Measurements from ENCODE around the gene NEO1.

The NEO1 gene

GRCh38 chr15:73275862-73276261, 223.6 kb downstream of the NEO1 start:
- ATAC-seq: no peak
- TF ChIP-seq ZFP3 (CRISPR knock-in tag; IDR thresholded peaks at IDR 0.05): no peak
- no peak for TF ChIP-seq CSRNP3 (CRISPR knock-in tag; IDR thresholded peaks at IDR 0.05)
- TF ChIP-seq TOX (CRISPR knock-in tag; IDR thresholded peaks at IDR 0.05; ENCODE audit: borderline replicate concordance): no peak
- no peak for TF ChIP-seq TSHZ2 (CRISPR knock-in tag; IDR thresholded peaks at IDR 0.05)
- no peak for TF ChIP-seq SNAI2 (CRISPR knock-in tag; IDR thresholded peaks at IDR 0.05)
- no peak for TF ChIP-seq CSDC2 (CRISPR knock-in tag; IDR thresholded peaks at IDR 0.05)
- no peak for TF ChIP-seq ESRRG (CRISPR knock-in tag; IDR thresholded peaks at IDR 0.05)
- no peak for TF ChIP-seq OSR1 (CRISPR knock-in tag; IDR thresholded peaks at IDR 0.05)
- no peak for TF ChIP-seq GLIS3 (CRISPR knock-in tag; IDR thresholded peaks at IDR 0.05)
- TF ChIP-seq, protein P1, sequence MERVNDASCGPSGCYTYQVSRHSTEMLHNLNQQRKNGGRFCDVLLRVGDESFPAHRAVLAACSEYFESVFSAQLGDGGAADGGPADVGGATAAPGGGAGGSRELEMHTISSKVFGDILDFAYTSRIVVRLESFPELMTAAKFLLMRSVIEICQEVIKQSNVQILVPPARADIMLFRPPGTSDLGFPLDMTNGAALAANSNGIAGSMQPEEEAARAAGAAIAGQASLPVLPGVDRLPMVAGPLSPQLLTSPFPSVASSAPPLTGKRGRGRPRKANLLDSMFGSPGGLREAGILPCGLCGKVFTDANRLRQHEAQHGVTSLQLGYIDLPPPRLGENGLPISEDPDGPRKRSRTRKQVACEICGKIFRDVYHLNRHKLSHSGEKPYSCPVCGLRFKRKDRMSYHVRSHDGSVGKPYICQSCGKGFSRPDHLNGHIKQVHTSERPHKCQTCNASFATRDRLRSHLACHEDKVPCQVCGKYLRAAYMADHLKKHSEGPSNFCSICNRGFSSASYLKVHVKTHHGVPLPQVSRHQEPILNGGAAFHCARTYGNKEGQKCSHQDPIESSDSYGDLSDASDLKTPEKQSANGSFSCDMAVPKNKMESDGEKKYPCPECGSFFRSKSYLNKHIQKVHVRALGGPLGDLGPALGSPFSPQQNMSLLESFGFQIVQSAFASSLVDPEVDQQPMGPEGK (CRISPR knock-in tag; IDR thresholded peaks at IDR 0.05; ENCODE audit: borderline replicate concordance): no peak
- no peak for TF ChIP-seq RARB (CRISPR knock-in tag; IDR thresholded peaks at IDR 0.05)
- TF ChIP-seq TCF4 (CRISPR knock-in tag; IDR thresholded peaks at IDR 0.05; ENCODE audit: borderline replicate concordance): no peak
- no peak for TF ChIP-seq ZNF8 (CRISPR knock-in tag; IDR thresholded peaks at IDR 0.05)
- no peak for TF ChIP-seq BACH2 (CRISPR knock-in tag; IDR thresholded peaks at IDR 0.05; ENCODE audit: borderline replicate concordance)
- no peak for TF ChIP-seq ISL1 (CRISPR knock-in tag; IDR thresholded peaks at IDR 0.05)
- TF ChIP-seq ZNF70 (CRISPR knock-in tag; IDR thresholded peaks at IDR 0.05): no peak
- TF ChIP-seq, protein P2, sequence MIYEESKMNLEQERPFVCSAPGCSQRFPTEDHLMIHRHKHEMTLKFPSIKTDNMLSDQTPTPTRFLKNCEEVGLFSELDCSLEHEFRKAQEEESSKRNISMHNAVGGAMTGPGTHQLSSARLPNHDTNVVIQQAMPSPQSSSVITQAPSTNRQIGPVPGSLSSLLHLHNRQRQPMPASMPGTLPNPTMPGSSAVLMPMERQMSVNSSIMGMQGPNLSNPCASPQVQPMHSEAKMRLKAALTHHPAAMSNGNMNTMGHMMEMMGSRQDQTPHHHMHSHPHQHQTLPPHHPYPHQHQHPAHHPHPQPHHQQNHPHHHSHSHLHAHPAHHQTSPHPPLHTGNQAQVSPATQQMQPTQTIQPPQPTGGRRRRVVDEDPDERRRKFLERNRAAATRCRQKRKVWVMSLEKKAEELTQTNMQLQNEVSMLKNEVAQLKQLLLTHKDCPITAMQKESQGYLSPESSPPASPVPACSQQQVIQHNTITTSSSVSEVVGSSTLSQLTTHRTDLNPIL (CRISPR knock-in tag; IDR thresholded peaks at IDR 0.05; ENCODE audit: low read depth): no peak
- no peak for TF ChIP-seq ZNF565 (CRISPR knock-in tag; conservative IDR thresholded peaks at IDR 0.05; ENCODE audit: low read depth)
- no peak for TF ChIP-seq ZFP30 (CRISPR knock-in tag; IDR thresholded peaks at IDR 0.05)
- TF ChIP-seq, protein P3, sequence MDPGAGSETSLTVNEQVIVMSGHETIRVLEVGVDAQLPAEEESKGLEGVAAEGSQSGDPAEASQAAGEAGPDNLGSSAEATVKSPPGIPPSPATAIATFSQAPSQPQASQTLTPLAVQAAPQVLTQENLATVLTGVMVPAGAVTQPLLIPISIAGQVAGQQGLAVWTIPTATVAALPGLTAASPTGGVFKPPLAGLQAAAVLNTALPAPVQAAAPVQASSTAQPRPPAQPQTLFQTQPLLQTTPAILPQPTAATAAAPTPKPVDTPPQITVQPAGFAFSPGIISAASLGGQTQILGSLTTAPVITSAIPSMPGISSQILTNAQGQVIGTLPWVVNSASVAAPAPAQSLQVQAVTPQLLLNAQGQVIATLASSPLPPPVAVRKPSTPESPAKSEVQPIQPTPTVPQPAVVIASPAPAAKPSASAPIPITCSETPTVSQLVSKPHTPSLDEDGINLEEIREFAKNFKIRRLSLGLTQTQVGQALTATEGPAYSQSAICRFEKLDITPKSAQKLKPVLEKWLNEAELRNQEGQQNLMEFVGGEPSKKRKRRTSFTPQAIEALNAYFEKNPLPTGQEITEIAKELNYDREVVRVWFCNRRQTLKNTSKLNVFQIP (CRISPR knock-in tag; IDR thresholded peaks at IDR 0.05; ENCODE audit: borderline replicate concordance, low read depth): no peak

DNA sequence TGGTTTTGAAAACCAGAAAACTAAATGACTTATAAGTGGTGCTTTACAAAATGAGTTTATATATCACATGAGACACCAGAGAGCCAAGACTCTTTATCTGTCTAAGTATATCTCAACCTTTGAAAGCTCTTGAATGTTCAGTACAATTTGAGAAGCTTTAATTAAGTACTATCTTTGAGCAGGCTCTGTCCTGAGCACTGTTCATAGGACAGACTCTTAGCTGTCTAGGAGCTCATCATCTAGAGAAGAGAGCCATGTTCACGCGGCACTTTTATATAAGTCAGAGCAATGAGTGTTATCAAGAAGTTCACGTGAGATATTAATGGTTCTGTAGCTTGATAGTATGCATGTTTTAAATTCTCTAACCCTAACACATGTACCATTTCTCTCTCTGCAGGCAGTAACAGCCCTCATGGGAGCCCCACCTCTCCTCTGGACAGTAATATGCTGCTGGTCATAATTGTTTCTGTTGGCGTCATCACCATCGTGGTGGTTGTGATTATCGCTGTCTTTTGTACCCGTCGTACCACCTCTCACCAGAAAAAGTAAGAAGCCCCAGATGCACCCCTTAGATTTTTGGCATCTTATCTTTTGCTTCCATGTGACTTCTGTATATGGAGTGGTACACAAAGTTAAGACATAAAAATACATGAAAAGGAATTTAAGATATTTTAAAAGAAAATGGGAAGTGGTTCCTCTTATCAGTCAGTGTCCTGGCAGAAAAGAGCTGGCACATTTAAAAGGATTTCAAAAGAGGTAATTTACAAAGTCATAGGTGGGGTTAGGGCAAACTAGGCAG, 230.5 kb downstream of the NEO1 start:
- TF ChIP-seq BACH2 (CRISPR knock-in tag; IDR thresholded peaks at IDR 0.05; ENCODE audit: borderline replicate concordance) (no peak), PPARA (CRISPR knock-in tag; IDR thresholded peaks at IDR 0.05; ENCODE audit: borderline replicate concordance) (no peak), ZNF70 (CRISPR knock-in tag; IDR thresholded peaks at IDR 0.05) (no peak), CSRNP3 (CRISPR knock-in tag; IDR thresholded peaks at IDR 0.05) (no peak), RARB (CRISPR knock-in tag; IDR thresholded peaks at IDR 0.05) (no peak), CSDC2 (CRISPR knock-in tag; IDR thresholded peaks at IDR 0.05) (no peak), ESRRG (CRISPR knock-in tag; IDR thresholded peaks at IDR 0.05) (no peak), ZFP3 (CRISPR knock-in tag; IDR thresholded peaks at IDR 0.05) (no peak), TOX (CRISPR knock-in tag; IDR thresholded peaks at IDR 0.05; ENCODE audit: borderline replicate concordance) (no peak), ARNTL (CRISPR knock-in tag; IDR thresholded peaks at IDR 0.05; ENCODE audit: borderline replicate concordance, low read depth) (no peak), ZC3H10 (CRISPR knock-in tag; IDR thresholded peaks at IDR 0.05) (no peak), ZNF565 (CRISPR knock-in tag; conservative IDR thresholded peaks at IDR 0.05; ENCODE audit: low read depth) (no peak), TCF4 (CRISPR knock-in tag; IDR thresholded peaks at IDR 0.05; ENCODE audit: borderline replicate concordance) (no peak)
- TF ChIP-seq, protein P2 (CRISPR knock-in tag; IDR thresholded peaks at IDR 0.05; ENCODE audit: low read depth): no peak
- TF ChIP-seq, protein P3 (CRISPR knock-in tag; IDR thresholded peaks at IDR 0.05; ENCODE audit: borderline replicate concordance, low read depth): no peak
- ATAC-seq: no peak
